NB4 (cell line): ENCODE results near the gene REPS2.

Experiments
- DNase-seq: peaks from one replicate; pipeline ENCODE4 v3.0.0; 2010; ENCODE audit warnings: low read depth
- H3K4me3 ChIP-seq: one replicate; pipeline ENCODE4 v1.5.1; 2011; ENCODE audit warnings: mild to moderate bottlenecking, low read depth, low read length, moderate library complexity
- CTCF ChIP-seq: IDR thresholded peaks from one replicate; pipeline ENCODE4 v1.5.1; 2012; ENCODE audit warnings: low read depth, low read length
- MAX ChIP-seq: IDR thresholded peaks from 2 replicates; pipeline ENCODE4 v1.6.1; 2011; ENCODE audit warnings: low read depth, low read length
- MYC ChIP-seq: IDR thresholded peaks from 2 replicates; pipeline ENCODE4 v1.6.1; 2011; ENCODE audit warnings: low read depth, low read length
- POLR2A ChIP-seq: IDR thresholded peaks from 2 replicates; pipeline ENCODE4 v1.6.1; 2011; ENCODE audit warnings: mild to moderate bottlenecking; ENCODE audit not compliant: insufficient read length; ENCODE audit errors: extremely low read depth

The REPS2 gene

GRCh38 chrX:17095161-17095560, 148.7 kb downstream of the REPS2 start:
- no peak for TF ChIP-seq CTCF
- TF ChIP-seq MAX, result no peak
- no peak for TF ChIP-seq POLR2A
- DNase-seq, result no peak
- no peak overlapping the region for H3K4me3 ChIP-seq

GRCh38 chrX:17098516-17099247, 152.2 kb downstream of the REPS2 start:
- no peak for DNase-seq
- TF ChIP-seq POLR2A, result no peak
- no peak for TF ChIP-seq CTCF
- no peak for TF ChIP-seq MAX
- no peak for TF ChIP-seq MYC
- H3K4me3 ChIP-seq, result no peak overlapping the region

GRCh38 chrX:17104433-17104832, 158.0 kb downstream of the REPS2 start:
- DNase-seq, result no peak
- H3K4me3 ChIP-seq, result no peak overlapping the region
- TF ChIP-seq MAX (no peak), POLR2A (no peak), CTCF (no peak), MYC (no peak)

- TF ChIP-seq MAX (no peak), POLR2A (no peak), MYC (no peak)
- no peak for DNase-seq
- H3K4me3 ChIP-seq, result no peak overlapping the region
These were observed 174.4 kb downstream of the REPS2 start for GRCh38 chrX:17120816-17121215.

- TF ChIP-seq CTCF (no peak), MYC (no peak), MAX (no peak), POLR2A (no peak)
- H3K4me3 ChIP-seq, result no peak overlapping the region
- DNase-seq, result no peak
These were observed 207.5 kb downstream of the REPS2 start for GRCh38 chrX:17154001-17154400.

GRCh38 chrX:17160975-17161374, 214.5 kb downstream of the REPS2 start:
- DNase-seq, result peak; percentile 0
- TF ChIP-seq CTCF (no peak), POLR2A (no peak)
- H3K4me3 ChIP-seq, result no peak overlapping the region
